BJ (cell line): Measurements from ENCODE around the gene COPA. TPM values are rescaled to one million over a fixed set of nuclear protein-coding genes. Genes with fewer than 3 reads are reported as not detected.

Source experiments
- CTCF ChIA-PET: fragments of 350-600 bp; formaldehyde crosslinking; extraction: SDS; loops from one replicate; lab custom pipeline; 2021; ENCODE audit warnings: antibody characterized with exemption, inconsistent platforms; lab: Yijun Ruan, JAX
- POLR2A ChIA-PET: fragments of 300-600 bp; sonication (Branson Sonifier 250); formaldehyde crosslinking; extraction: SDS; loops from one replicate; lab custom pipeline; 2021; ENCODE audit warnings: antibody characterized with exemption; lab: Charles Lee
- DNase-seq: peaks from one replicate; pipeline ENCODE4 v3.0.0-alpha.2; 2011; ENCODE audit warnings: low read depth
- H3K27me3 ChIP-seq: 2 replicates; pipeline ENCODE4 v1.6.0; 2011; ENCODE audit warnings: low read length; ENCODE audit not compliant: control insufficient read depth, insufficient read depth
- H3K36me3 ChIP-seq: 2 replicates; pipeline ENCODE4 v1.5.1; 2011; ENCODE audit warnings: low read length; ENCODE audit not compliant: control insufficient read depth, insufficient read depth
- H3K4me3 ChIP-seq: 2 replicates; pipeline ENCODE4 v1.5.1; 2011; ENCODE audit warnings: low read depth, mild to moderate bottlenecking, control low read depth, low read length
- CTCF ChIP-seq: IDR thresholded peaks from 2 replicates; pipeline ENCODE4 v1.5.1; 2011; ENCODE audit warnings: low read depth, mild to moderate bottlenecking, control low read depth, inconsistent platforms, low read length, moderate library complexity; ENCODE audit not compliant: insufficient read depth
- polyA plus RNA-seq: library from polyadenylated mRNA; depleted of rRNA; stranded (reverse); fragments of >200 nt; gene quantifications from 2 replicates; pipeline ENCODE4 v1.2.3, GENCODE V29; 2011

Gene COPA
- polyA plus RNA-seq, 1 experiment, result 267 TPM

GRCh38 chr1:160285506-160285905 lies 57.5 kb downstream of the COPA start:
- POLR2A ChIA-PET, result no interaction called here
- CTCF ChIA-PET, result interaction anchor here (1.6 to 2.5 kb wide), 6 partner anchors 9 to 200 kb away, joined by 5 to 11 read pairs (median 6); no protein-coding TSS in a partner anchor
- H3K36me3 ChIP-seq, result peaks cover 15% of the 10 kb centered on the region
- no peaks in the 10 kb centered on the region for H3K27me3 ChIP-seq
- no peak for TF ChIP-seq CTCF
- H3K4me3 ChIP-seq, result no peak overlapping the region
- DNase-seq, result no peak

- ChIA-PET POLR2A (interaction anchor here (0.6 kb wide), 1 partner anchor 25 kb away, joined by 8 read pairs; no protein-coding TSS in a partner anchor), CTCF (interaction anchor here (0.8 to 2.5 kb wide), 11 partner anchors 8 to 199 kb away, joined by 3 to 11 read pairs (median 5); no protein-coding TSS in a partner anchor)
- Histone ChIP-seq H3K4me3 (peak within 1 kb of the TSS; percentile 87), H3K27me3 (no peaks in the 10 kb centered on the region), H3K36me3 (peaks cover 10% of the 10 kb centered on the region)
- DNase-seq, result peak; percentile 60
- TF ChIP-seq CTCF, result no peak
These were observed 58.2 kb downstream of the COPA start, which contains the start of gene PEX19 for GRCh38 chr1:160284782-160285344. PEX19 (minus strand) TSS chr1:160285133; CDS start chr1:160285124, 9 bp downstream.

- POLR2A ChIA-PET, result interaction anchor here (0.6 kb wide), 1 partner anchor 24 kb away, joined by 8 read pairs; no protein-coding TSS in a partner anchor
These were observed 58.7 kb downstream of the COPA start for GRCh38 chr1:160284220-160284781.

GRCh38 chr1:160282807-160283206 lies 60.2 kb downstream of the COPA start:
- Histone ChIP-seq H3K36me3 (peaks cover 12% of the 10 kb centered on the region), H3K27me3 (no peaks in the 10 kb centered on the region), H3K4me3 (no peak overlapping the region)
- no peak for TF ChIP-seq CTCF
- CTCF ChIA-PET, result interaction anchor here (1.1 to 3.6 kb wide), 3 partner anchors 9 to 196 kb away, joined by 3 to 25 read pairs (median 4); no protein-coding TSS in a partner anchor
- DNase-seq, result no peak
- POLR2A ChIA-PET, result no interaction called here

More at GRCh38 chr1:160284220-160284781, 58.7 kb downstream of the COPA start:
- CTCF ChIA-PET, result interaction anchor here (0.8 to 2.5 kb wide), 12 partner anchors 9 to 199 kb away, joined by 3 to 11 read pairs (median 5); no protein-coding TSS in a partner anchor
- peak; percentile 21 for DNase-seq
- peaks cover 9% of the 10 kb centered on the region for H3K36me3 ChIP-seq
- TF ChIP-seq CTCF, result no peak
- peak overlapping the region; percentile 87 for H3K4me3 ChIP-seq
- no peaks in the 10 kb centered on the region for H3K27me3 ChIP-seq

GRCh38 chr1:160277987-160278386 lies 65.1 kb downstream of the COPA start:
- DNase-seq, result no peak
- Histone ChIP-seq H3K36me3 (peaks cover 12% of the 10 kb centered on the region), H3K4me3 (no peak overlapping the region), H3K27me3 (no peaks in the 10 kb centered on the region)
- ChIA-PET CTCF (interaction anchor here (0.8 to 1.6 kb wide), 4 partner anchors 8 to 193 kb away, joined by 3 to 5 read pairs (median 4); no protein-coding TSS in a partner anchor), POLR2A (no interaction called here)
- TF ChIP-seq CTCF, result no peak
